Amniotic epithelial cell (primary cell): ENCODE data around the gene KRT7.

ENCODE experiments used
- DNase-seq: peaks from one replicate; pipeline ENCODE4 v3.0.0-alpha.2; 2010; ENCODE audit warnings: low read depth

Gene KRT7

GRCh38 chr12:52199294-52199919 lies 33.6 kb upstream of the KRT7 start:
- no peak for DNase-seq

DNA sequence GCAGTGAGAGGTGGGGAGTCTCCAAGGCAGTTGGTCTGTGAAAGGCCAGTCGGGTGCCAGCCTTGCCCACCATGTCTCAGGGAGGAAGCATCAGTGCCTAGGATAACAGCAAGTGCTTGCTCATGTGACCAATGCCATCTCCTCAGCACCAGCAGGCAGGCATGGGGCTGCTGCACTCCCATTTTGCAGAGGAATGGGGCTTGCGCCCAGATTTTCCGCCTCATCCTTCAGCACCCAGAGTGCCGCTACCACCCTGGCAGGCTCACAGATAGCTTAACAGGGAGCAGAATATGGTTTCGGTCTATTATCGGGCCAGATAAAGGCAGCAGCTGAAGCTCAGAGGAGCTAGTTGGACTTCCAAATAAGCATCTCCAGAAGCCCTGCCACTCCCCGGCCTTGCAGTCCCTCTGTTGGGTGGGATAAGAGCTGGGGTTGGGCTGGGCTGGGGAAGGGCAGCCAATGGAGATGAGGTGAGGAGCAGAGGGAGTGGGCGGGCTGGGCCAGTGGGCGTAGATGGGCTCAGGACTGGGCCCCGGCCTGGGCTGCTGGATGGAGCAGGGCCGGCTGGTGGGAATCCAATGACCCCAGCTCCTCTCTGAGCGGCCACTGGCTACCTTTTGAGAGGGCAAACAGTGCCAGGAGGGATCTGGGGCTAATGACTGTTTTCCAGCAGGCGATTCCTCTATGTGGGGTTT lies 32.8 kb upstream of the KRT7 start:
- DNase-seq, result no peak

DNA sequence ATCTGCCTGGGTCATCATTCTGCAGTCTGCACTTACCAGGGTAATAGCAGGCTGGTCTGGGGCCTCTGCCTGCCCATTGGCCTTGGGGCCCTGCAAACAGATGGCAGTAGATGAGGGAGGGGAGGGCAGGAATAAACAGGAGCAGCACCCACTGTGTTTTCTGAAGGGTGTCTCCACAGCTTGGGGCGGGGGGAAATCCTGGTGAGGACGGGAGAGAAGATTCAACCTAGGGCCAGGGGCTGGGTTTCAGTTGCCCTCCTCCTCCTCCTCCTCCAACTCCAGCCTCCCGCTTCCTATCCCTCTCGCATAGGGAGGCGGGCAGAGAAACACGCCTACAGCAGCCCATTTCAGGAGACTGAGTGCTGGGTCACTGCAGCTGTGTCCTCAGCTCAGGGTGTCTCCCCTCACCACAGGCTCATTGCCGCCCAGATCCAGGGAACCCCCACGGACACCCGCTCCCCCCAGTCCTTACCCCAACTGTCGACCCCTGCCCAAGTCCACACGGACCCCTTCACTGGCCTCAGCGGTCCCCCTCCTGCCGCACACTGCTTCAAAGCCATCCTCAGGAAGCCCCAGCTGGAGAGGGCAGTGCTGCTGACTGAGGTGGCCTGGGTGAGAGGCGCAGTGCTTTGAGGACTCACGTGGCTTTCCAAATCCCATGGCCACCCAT lies 32.1 kb upstream of the KRT7 start:
- no peak for DNase-seq

DNA sequence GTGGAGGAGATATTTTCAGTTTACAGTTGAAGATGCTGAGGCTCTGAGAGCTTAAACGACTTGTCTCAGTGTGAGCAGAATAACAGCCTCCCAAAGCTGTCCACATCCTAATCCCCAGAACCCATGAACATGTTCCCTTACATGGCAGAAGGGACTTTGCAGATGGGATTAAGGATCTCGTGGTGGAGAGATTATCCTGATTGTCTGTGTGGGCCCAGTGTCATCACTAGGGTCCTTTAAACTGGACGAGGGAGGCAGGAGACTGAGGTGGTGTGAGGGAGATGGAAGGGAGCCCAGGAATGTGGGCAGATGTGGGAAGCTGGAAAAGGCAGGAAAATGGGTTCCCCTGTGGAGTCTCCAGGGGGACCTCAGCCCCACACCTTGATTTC lies 31.6 kb upstream of the KRT7 start:
- no peak for DNase-seq

DNA sequence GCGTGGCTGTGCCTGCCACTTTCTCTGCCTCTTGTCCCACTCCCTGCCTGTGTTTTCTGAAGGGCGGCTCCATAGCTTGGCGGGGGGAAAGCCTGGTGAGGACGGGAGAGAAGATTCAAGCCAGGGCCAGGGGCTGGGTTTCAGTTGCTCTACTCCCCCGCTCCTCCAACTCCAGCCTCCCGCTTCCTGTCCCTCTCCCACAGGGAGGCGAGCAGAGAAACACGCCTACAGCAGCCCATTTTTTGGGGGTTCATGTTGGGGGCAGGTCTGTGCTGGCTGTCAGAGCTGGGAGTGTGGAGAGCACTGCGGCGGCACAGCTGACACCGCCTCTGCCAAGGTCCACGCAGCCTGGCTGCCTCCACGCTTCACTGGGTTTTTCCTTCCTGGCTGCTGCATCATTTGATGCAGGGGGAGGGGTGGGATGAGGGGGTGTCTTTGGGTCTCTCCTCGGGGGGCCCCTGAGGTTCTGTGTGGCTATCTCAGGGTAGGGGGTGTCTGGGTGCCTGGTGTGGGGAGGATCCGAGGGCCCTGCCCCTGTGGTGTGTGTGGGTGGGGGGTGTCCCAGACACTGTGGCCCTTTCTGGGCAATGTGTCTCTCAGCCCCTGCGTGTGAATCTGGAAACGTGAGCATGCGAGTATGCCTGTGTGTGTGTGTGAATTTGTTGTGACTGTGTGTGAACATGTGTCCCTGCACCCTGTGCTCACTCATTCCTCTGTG lies 30.5 kb upstream of the KRT7 start:
- DNase-seq, result no peak

GRCh38 chr12:52203079-52203921 lies 29.7 kb upstream of the KRT7 start:
- peak; percentile 61 for DNase-seq

DNA sequence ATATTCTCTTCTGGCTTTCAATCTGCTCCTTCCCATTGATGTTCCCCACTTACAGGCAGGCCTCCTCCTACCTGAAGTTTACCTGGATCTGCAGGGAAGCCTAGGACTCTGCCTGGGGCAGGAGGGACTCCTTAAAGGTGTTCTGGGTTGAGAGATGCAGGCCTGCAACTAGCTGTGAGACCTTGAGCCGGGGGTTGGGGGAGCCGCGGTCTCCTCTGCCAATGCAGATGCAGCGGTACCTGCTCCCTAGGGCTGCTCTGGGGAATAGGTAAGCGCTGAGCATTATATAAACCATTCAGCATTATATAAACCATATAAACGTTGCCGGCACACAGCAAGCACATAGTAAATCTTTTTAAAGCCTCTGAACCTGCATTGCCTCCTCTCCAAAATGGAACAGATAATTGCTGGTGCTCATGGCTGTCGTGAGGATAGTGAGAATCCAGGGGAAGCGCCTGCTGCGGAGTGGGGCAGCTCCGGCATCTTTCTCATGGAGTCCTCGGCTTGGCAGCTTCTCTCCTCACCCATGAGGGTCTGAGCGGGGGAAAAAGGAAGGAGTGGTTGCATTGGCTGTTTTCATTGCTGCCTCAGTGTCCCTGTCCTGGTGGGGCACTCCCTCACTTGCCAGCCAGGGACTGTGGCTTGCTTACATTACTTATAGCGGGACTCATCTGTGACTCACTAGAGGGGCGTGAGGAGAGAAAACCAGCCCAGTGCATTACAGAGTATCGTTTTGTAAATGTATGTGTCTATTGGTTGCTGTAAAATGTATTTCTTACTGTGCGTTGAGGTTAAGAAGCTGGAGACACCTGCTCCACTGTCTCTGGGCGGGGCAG lies 28.7 kb upstream of the KRT7 start:
- DNase-seq, result no peak

GRCh38 chr12:52204931-52205505 lies 28.0 kb upstream of the KRT7 start:
- DNase-seq, result no peak

DNA sequence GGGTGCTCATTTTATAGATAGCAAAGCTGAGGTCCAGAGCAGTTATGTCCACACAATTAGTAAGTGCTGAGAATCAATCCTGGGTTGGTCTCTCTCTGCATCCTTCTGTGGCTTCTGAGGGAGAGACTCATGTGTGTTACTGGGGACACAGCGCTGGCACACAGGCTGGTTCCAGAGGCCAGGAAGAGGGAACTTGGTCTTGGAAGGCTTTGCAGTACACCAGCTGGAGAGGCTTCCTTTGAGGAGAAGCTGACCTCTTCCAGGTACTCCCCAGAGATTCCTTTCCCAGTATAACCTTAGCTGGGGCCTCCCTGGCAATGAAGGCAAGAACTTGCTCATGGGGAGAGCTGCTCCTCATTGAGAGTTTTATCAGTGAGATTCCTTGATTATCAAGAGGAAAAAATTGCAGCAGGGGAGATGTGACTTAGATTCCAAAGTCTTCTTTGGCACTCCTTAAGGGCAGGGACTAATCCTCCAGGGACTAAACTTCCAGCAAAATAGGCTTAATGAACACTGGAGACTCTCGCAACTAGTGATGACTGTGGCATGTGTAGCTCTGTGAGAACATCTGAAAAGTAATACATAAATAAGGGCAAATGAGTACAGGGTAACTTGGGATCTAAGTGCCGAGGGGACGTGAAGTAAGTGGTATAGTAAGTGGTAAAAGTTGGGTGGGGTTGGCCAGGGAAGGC lies 27.3 kb upstream of the KRT7 start:
- no peak for DNase-seq

DNA sequence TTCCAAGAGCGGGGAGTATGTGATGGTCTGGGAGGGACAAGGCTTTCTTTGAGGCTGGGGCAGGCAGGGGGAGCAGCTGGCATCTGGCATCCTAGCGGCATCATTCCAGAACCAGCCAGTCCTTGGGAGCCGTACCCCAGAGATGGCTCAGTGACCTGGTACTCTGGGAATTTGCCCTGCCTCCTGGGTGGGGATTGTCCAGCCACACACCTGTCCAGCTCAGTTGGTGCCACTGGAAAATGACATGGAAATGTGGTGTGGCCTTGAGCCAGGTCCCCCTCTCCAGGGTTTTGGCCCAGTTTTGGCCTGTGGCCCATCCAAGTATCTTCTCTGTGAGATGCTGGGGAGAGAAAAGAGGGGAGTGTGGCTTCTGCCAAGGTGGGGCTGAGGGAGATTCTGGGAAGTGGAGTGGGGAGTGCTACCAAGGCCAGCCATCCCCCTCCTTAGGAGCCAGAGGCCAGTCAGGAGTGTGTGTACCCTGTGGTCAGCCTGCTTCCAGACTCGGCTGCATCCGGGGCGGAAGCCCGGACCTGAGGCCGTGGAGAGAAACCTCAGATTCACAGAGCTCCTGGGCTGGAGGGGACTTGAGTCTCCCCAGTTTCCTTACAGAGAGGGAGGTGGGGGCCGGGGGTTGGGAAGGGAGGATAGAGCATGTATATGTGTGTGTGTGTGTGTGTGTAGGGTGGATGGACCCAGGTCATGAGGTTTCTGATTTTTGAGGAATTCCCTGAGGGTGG lies 26.6 kb upstream of the KRT7 start:
- DNase-seq, result no peak

DNA sequence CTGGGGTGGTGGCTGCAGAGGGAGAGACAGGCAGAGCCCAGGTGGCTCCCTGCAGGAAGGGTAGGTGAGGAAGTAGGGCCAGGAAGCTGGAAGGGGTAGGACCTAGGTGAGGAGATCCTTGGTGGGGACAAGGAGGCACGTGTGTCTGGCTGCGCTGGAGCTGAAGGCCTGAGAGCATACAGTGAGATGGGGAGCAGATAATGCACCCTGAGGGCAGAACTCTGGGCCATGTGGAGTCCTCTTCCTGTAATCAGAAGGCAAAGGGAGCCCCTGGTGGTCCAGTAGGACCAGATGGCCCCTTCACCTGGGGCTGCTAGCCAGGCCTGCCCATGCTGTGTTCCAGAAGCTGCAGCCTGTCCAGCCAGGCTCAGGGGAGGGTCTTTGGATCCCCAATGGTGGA lies 25.9 kb upstream of the KRT7 start:
- DNase-seq, result no peak

- DNase-seq, result no peak
Measured at GRCh38 chr12:52207895-52208294, 25.1 kb upstream of the KRT7 start.

GRCh38 chr12:52208424-52209165 lies 24.4 kb upstream of the KRT7 start:
- no peak for DNase-seq

DNA sequence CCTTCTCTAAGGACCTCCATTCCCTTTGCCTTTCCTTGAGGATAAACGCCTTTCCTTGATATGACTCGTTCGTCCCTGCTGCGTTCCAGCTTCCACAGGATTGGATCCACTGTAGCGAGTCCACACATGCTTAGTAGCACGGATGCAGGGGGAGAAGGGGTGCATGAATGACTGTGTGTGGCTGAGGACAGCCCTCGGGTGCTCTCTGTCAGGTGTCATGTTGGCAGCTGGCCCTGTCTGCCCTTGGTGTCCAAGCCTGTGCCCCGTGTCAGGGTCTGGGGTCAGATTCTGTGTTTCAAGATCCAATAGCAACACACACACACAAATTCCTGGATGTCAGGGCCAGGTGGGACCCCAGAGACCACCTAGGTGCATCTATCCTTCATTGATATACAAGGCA lies 23.7 kb upstream of the KRT7 start:
- no peak for DNase-seq

DNA sequence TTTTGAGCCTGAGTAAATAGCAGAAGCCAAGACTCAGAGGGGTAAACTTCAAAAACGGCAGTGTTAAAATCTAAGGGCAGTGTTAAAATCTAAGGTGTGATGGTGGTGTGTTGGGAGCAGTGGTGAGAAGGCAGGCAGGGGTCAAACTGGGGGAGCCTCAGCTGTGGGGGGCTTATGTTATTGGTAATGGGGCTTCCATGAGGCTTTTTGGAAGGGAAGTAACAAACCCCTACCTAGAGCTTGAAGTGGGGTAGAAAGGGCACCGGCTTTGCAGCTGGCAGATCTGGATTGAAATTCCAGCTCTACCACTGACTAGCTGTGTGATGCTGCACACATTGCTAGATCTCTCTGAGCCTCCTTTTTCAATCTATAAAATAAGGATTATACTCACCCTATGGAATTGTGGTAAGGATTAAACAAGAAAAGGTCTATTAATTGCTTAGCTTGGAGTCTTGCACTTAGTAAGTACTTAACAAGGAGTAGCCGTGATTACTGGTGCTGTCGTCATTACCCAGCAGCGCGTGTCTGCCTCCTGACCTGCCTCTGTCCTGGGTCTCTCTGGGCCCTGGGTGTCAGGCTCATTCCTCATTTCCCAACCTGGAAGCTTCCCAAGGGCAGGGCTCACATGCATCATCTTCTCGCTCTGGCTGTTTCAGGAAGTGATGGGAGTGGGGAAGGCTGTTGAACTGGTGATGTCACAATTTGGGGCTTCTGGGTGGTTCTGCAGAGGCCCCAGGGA lies 22.7 kb upstream of the KRT7 start:
- DNase-seq, result peak; percentile 90

- DNase-seq, result no peak
Measured at GRCh38 chr12:52210925-52211650, 22.0 kb upstream of the KRT7 start.
